ENCODE measurements around the gene EVC2. TPM values are rescaled to one million over a fixed set of nuclear protein-coding genes. Genes with fewer than 3 reads are reported as not detected.

Gene EVC2
- total RNA-seq, 1 experiment from 2014 or later, result not detected

GRCh38 chr4:5618051-5618960 lies 90.1 kb downstream of the EVC2 start:
- no peaks in the 10 kb centered on the region for H3K36me3 ChIP-seq (ENCODE audit: control insufficient read depth, insufficient read depth, low read length)
- TF ChIP-seq SIN3A (IDR thresholded peaks at IDR 0.05; ENCODE audit: borderline replicate concordance, insufficient read depth, low read depth, low read length) (no peak), POLR2AphosphoS5 (IDR thresholded peaks at IDR 0.05; ENCODE audit: low read depth, low read length) (no peak), TCF7L2 (IDR thresholded peaks at IDR 0.05; ENCODE audit: low read depth, low read length) (no peak), CTCF (IDR thresholded peaks at IDR 0.05) (no peak)
- TF ChIP-seq, protein P1, sequence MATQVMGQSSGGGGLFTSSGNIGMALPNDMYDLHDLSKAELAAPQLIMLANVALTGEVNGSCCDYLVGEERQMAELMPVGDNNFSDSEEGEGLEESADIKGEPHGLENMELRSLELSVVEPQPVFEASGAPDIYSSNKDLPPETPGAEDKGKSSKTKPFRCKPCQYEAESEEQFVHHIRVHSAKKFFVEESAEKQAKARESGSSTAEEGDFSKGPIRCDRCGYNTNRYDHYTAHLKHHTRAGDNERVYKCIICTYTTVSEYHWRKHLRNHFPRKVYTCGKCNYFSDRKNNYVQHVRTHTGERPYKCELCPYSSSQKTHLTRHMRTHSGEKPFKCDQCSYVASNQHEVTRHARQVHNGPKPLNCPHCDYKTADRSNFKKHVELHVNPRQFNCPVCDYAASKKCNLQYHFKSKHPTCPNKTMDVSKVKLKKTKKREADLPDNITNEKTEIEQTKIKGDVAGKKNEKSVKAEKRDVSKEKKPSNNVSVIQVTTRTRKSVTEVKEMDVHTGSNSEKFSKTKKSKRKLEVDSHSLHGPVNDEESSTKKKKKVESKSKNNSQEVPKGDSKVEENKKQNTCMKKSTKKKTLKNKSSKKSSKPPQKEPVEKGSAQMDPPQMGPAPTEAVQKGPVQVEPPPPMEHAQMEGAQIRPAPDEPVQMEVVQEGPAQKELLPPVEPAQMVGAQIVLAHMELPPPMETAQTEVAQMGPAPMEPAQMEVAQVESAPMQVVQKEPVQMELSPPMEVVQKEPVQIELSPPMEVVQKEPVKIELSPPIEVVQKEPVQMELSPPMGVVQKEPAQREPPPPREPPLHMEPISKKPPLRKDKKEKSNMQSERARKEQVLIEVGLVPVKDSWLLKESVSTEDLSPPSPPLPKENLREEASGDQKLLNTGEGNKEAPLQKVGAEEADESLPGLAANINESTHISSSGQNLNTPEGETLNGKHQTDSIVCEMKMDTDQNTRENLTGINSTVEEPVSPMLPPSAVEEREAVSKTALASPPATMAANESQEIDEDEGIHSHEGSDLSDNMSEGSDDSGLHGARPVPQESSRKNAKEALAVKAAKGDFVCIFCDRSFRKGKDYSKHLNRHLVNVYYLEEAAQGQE (IDR thresholded peaks at IDR 0.05; ENCODE audit: insufficient read depth in 1 of 2, low read depth in 2 of 2, low read length in 1 of 2), result no peak
- in situ Hi-C loops (cut with HindIII; ENCODE audit: low pct_unique_long_range_greater_than_20kb, low sequenced_read_pairs), result no loop called here
- no peak for DNase-seq (ENCODE audit: low read depth, low spot score)
- ChIA-PET POLR2A (no interaction called here), CTCF (interaction anchor here (0.6 kb wide), 1 partner anchor 143 kb away, joined by 3 read pairs; no protein-coding TSS in a partner anchor)
- no peak overlapping the region for H3K27ac ChIP-seq (ENCODE audit: low read length)
- BruUV-seq (replicated peaks), result no TSS peak
- H3K4me1 ChIP-seq (ENCODE audit: control insufficient read depth, insufficient read depth, low read length), result no peaks in the 10 kb centered on the region
- H3K9me3 ChIP-seq (ENCODE audit: control insufficient read depth, insufficient read depth, low read depth, low read length), result no peaks in the 10 kb centered on the region
- ATAC-seq, result no peak
- intact Hi-C loops (cut with micrococcal nuclease; ENCODE audit: unreplicated experiment), result no loop called here
- no peaks in the 10 kb centered on the region for H3K27me3 ChIP-seq (ENCODE audit: control insufficient read depth, insufficient read depth, low read length)
- no peak overlapping the region for H3K4me3 ChIP-seq (ENCODE audit: low read depth in 2 of 2, low read length in 2 of 2)

DNA sequence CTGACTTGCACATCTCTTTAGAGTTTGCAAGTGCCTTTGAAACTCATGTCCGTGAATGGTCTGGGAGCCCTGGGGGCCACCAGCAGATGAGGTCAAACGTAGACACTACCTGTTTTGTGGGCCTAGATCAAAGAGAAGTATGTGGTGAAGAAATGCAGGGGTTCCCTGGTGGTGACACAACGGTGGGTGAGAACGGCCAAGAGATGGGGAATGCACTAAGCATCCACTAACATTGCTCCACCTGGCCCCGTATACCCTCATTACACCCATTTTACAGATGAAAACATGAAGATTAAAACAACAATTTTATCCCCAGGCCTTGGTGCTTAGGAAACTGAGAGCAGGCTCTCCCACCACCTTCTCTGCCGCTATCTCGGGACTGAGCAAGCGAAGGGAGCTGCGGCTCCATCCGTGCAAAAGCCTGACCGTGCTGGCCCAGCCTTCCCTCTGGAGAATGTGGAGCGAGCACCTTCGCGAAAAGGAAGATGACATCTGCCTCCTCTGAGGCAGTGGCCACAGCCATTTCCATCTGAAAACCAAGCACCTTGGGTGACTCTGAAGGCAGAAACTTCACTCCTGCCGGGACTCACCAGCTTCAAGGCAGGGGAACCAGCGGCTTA lies 91.9 kb downstream of the EVC2 start:
- H3K36me3 ChIP-seq (ENCODE audit: control insufficient read depth, insufficient read depth, low read length), result no peaks in the 10 kb centered on the region
- in situ Hi-C loops (cut with HindIII; ENCODE audit: low pct_unique_long_range_greater_than_20kb, low sequenced_read_pairs) (no loop called here), intact Hi-C loops (cut with micrococcal nuclease; ENCODE audit: unreplicated experiment) (no loop called here)
- ChIA-PET CTCF (no interaction called here), POLR2A (no interaction called here)
- no TSS peak for BruUV-seq (replicated peaks)
- DNase-seq (ENCODE audit: low read depth, low spot score) (no peak), ATAC-seq (no peak)
- no peaks in the 10 kb centered on the region; the same call in 1 of the 2 replicates for H3K27me3 ChIP-seq (ENCODE audit: control insufficient read depth, insufficient read depth, low read length)
- H3K9me3 ChIP-seq (ENCODE audit: control insufficient read depth, insufficient read depth, low read depth, low read length), result no peaks in the 10 kb centered on the region
- no peaks in the 10 kb centered on the region for H3K4me1 ChIP-seq (ENCODE audit: control insufficient read depth, insufficient read depth, low read length)
- no peak for TF ChIP-seq SIN3A (IDR thresholded peaks at IDR 0.05; ENCODE audit: borderline replicate concordance, insufficient read depth, low read depth, low read length)
- TF ChIP-seq POLR2AphosphoS5 (IDR thresholded peaks at IDR 0.05; ENCODE audit: low read depth, low read length), result no peak
- TF ChIP-seq, protein P1 (IDR thresholded peaks at IDR 0.05; ENCODE audit: insufficient read depth in 1 of 2, low read depth in 2 of 2, low read length in 1 of 2), result no peak
- no peak for TF ChIP-seq TCF7L2 (IDR thresholded peaks at IDR 0.05; ENCODE audit: low read depth, low read length)
- TF ChIP-seq CTCF (IDR thresholded peaks at IDR 0.05), result no peak
- H3K4me3 ChIP-seq (ENCODE audit: low read depth in 2 of 2, low read length in 2 of 2), result no peak overlapping the region
- H3K27ac ChIP-seq (ENCODE audit: low read length), result no peak overlapping the region
